ENCODE results near the gene KIF19. TPM values are rescaled to one million over a fixed set of nuclear protein-coding genes. Genes with fewer than 3 reads are reported as not detected.
"Not testable (repeated sequence)": the region's sequence is repeated elsewhere in the genome, so short reads cannot be mapped to it uniquely, and the experiment has no call there.

Gene KIF19
- total RNA-seq, 1 donor from 2014 or later, result 0.22 TPM

- no peak for ATAC-seq (ENCODE audit: poor library complexity)
- intact Hi-C loops (cut with DNase I), result no loop called here
These were observed 68.4 kb downstream of the KIF19 start for GRCh38 chr17:74394275-74394950.

GRCh38 chr17:74394977-74395376 is 69.0 kb downstream of the KIF19 start:
- ATAC-seq (ENCODE audit: poor library complexity) (peak; percentile 18), DNase-seq (peak; percentile 8)
- intact Hi-C loops (cut with DNase I), result no loop called here

More at GRCh38 chr17:74394275-74394950, 68.4 kb downstream of the KIF19 start:
- DNase-seq, result peak; percentile 17

GRCh38 chr17:74396567-74396966 is 70.5 kb downstream of the KIF19 start:
- DNase-seq (no peak), ATAC-seq (ENCODE audit: poor library complexity) (no peak)
- intact Hi-C loops (cut with DNase I), result no loop called here

GRCh38 chr17:74402048-74402447 is 76.0 kb downstream of the KIF19 start:
- no peak for DNase-seq
- intact Hi-C loops (cut with DNase I), result no loop called here
- no peak for ATAC-seq (ENCODE audit: poor library complexity)

GRCh38 chr17:74403512-74404137 is 77.6 kb downstream of the KIF19 start:
- intact Hi-C loops (cut with DNase I), result no loop called here
- ATAC-seq (ENCODE audit: poor library complexity), result no peak
- no peak for DNase-seq

- ATAC-seq (ENCODE audit: poor library complexity) (no peak), DNase-seq (no peak)
- intact Hi-C loops (cut with DNase I), result no loop called here
These were observed 78.2 kb downstream of the KIF19 start for GRCh38 chr17:74404218-74404617.

GRCh38 chr17:74404789-74405188 is 78.8 kb downstream of the KIF19 start:
- ATAC-seq (ENCODE audit: poor library complexity) (no peak), DNase-seq (no peak)
- intact Hi-C loops (cut with DNase I), result no loop called here

- intact Hi-C loops (cut with DNase I); ATAC-seq (ENCODE audit: poor library complexity); DNase-seq: not testable (repeated sequence)
These were observed 79.3 kb downstream of the KIF19 start for GRCh38 chr17:74405311-74405710.

Other genes with a start within 250 kb of the KIF19 start
- 691 TPM for gene RPL38, start 122.5 kb upstream of the KIF19 start, total RNA-seq
- gene TTYH2, start 112.7 kb upstream of the KIF19 start, total RNA-seq, result 41.8 TPM
- not detected for gene DNAI2, start 52.0 kb upstream of the KIF19 start, total RNA-seq
- gene BTBD17, start 35.6 kb downstream of the KIF19 start, total RNA-seq, result not detected
- gene GPR142, start 41.3 kb downstream of the KIF19 start, total RNA-seq, result not detected
- gene GPRC5C, start 105.9 kb downstream of the KIF19 start, total RNA-seq, result 30.5 TPM
- 1.7 TPM for gene CD300A, start 140.4 kb downstream of the KIF19 start, total RNA-seq
- 0.16 TPM for gene CD300LB, start 205.2 kb downstream of the KIF19 start, total RNA-seq
- 1.00 TPM for gene CD300C, start 219.9 kb downstream of the KIF19 start, total RNA-seq
- gene CD300H, start 241.3 kb downstream of the KIF19 start, total RNA-seq, result not detected

Data from Right ventricle myocardium superior (tissue), 1 donor.